Renal cortical epithelial cell (primary cell): ENCODE data around the gene ALPK3. TPM values are rescaled to one million over a fixed set of nuclear protein-coding genes. Genes with fewer than 3 reads are reported as not detected.

Experiments
- DNase-seq: peaks from one replicate; pipeline ENCODE4 v3.0.0-alpha.2; 2011; ENCODE audit warnings: low read depth
- total RNA-seq: library from RNA; depleted of rRNA; stranded (reverse); fragments of >200 nt; gene quantifications from 2 replicates; pipeline ENCODE4 v1.2.3, GENCODE V29; 2014

ALPK3 gene
- 16.0 and 79.8 TPM in 2 replicates for total RNA-seq

- no peak for DNase-seq
These were observed at the start of gene ALPK3 for GRCh38 chr15:84816694-84817465. Gene ALPK3, plus strand, starts transcription at chr15:84817356. Its CDS starts 97 bp downstream, at chr15:84817453.

- no peak for DNase-seq
These were observed 45.1 kb upstream of the ALPK3 start for GRCh38 chr15:84772031-84772430.

DNA sequence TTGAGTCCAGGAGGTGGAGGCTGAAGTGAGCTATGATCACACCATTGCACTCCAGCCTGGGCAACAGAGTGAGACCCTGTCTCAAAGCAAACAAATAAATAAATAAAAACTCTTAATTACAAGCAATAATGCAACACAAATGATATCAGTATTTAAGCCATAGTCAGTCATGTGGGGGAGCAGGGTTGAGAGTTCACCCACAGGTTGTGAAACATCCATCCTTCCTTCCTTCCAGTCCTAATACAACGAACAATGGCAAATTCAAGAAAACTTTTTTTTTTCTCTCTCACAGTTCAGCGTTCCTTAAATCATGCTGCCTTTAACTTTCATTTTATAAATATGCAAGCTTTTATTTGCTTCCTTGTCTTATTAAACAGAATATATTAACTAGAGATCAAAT is 44.7 kb upstream of the ALPK3 start:
- DNase-seq = no peak

GRCh38 chr15:84773716-84774115 is 43.4 kb upstream of the ALPK3 start:
- DNase-seq = no peak

GRCh38 chr15:84775867-84776449 is 41.2 kb upstream of the ALPK3 start:
- DNase-seq = no peak

DNA sequence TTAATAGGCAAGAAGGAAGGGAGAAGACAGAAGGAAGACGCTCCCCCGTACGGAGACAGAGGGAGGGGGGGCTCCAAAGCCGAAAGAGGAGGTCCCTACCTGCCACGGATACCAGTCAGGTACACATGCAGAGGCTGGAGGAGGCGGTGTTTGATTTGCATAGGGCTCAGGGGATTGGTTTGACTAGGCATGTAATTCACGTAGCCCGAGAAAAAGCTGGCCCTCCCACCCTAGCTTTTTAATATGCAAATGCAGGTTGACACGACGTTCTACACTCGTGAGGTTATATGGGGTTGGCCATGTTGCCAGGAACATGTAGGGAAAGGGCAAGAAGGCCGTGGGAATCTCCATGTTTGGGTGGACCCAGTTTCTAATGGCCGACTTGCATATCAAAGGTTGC is 39.0 kb upstream of the ALPK3 start:
- DNase-seq = no peak

- DNase-seq = no peak
These were observed 36.7 kb upstream of the ALPK3 start for GRCh38 chr15:84780492-84780891.

- no peak for DNase-seq
These were observed 35.7 kb upstream of the ALPK3 start for GRCh38 chr15:84781495-84781894.

DNA sequence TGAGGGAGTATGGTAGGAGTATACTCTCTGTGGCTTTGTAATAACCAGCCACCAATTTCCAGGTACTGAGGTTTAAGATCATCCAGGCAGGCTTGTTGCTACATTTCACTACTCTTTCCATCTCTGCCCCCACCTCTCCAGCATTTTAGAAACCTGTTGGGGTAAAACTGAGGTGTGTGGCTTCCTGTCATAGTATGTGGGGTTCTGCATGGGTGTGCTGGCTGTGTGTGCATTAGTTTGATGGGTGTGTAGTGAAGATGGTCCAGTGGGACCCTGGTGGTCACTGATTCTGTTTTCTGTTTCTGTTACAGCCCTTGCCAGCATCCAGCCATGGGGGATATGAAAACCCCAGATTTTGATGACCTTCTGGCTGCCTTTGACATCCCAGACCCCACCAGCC is 34.8 kb upstream of the ALPK3 start:
- DNase-seq = no peak

- no peak for DNase-seq
These were observed 33.5 kb upstream of the ALPK3 start for GRCh38 chr15:84783493-84784251.

GRCh38 chr15:84784262-84784661 is 32.9 kb upstream of the ALPK3 start:
- no peak for DNase-seq

DNA sequence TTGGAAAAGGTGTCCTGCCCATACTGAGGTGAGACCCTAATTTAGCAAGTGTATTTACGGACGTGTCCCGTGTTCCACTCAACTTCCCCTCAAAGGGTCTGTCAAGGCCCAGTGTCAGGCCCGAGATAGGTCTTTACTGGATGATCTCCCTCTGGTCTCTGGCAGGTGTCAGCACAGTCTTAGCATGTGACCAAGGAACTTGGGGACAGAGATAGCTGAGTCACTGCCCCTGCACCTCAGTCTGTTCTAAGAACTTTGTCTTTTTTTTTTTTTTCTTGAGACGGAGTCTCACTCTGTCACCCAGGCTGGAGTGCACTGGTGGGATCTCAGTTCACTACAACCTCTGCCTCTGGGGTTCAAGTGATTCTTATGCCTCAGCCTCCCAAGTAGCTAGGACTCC is 32.1 kb upstream of the ALPK3 start:
- DNase-seq = no peak

DNA sequence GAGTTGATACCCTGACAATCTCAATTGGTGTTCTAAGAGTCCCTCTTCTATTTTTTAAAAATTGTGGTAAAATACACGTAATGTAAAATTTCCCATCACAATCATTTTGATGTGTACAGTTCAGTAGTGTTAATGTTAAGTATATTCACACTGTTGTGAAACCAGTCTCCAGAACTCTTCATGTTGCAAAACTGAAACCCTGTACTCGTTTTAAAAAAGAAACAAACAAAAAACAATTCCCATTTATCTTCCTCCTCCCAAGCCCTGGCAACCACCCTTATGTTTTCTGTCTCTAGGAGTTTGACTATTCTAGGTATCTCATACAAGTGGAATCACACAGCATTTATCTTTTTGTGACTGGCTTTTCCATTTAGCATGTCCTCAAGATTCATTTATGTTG is 28.7 kb upstream of the ALPK3 start:
- no peak for DNase-seq

GRCh38 chr15:84789762-84790161 is 27.4 kb upstream of the ALPK3 start:
- peak; percentile 23 for DNase-seq

GRCh38 chr15:84790676-84791075 is 26.5 kb upstream of the ALPK3 start:
- DNase-seq = no peak

DNA sequence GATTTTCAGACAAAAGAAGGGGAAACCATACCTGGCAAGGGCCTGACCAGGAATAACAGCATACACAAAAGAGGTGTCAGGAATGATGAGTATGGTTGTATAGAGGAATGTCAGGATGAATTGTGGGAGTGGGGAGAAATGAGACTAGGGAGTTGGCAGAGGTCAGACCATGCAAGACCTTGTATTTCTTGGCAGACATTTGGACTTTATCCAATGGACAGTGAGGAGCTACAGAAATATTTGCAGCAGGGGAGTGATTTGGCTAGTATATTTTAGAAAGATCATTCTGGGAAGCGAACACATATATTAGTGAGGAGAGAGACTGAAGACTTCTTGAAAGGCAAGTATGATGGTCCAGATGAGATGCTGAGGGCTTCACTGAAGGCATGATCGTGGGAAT is 25.4 kb upstream of the ALPK3 start:
- DNase-seq = no peak

GRCh38 chr15:84793431-84794161 is 23.6 kb upstream of the ALPK3 start:
- DNase-seq = no peak

GRCh38 chr15:84794162-84794547 is 23.0 kb upstream of the ALPK3 start:
- no peak for DNase-seq

DNA sequence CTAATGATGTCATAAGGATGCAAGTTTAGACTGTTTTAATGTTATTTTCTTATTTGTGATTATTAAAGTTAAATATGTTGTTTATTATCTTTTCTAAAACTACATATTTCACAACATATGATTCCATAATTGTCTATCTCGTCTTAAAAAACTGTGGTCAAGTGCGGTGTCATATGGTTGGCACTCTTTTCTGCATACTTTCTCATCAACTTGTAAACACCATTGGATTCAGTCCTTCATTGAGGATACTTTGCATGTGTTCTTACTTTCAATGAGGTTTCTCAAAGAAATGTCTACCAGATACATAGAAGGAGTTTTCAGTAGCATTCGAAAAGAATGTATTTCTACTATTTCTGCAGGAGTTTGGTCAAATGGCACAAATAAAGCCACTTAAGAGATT is 22.0 kb upstream of the ALPK3 start:
- no peak for DNase-seq

GRCh38 chr15:84797212-84797611 is 19.9 kb upstream of the ALPK3 start:
- peak; percentile 45 for DNase-seq

GRCh38 chr15:84797801-84798200 is 19.4 kb upstream of the ALPK3 start:
- DNase-seq = no peak

GRCh38 chr15:84798436-84798946 is 18.7 kb upstream of the ALPK3 start:
- DNase-seq = no peak
